Progenitor cell of endocrine pancreas (in vitro differentiated cells): Measurements from ENCODE around the gene GANC. TPM values are rescaled to one million over a fixed set of nuclear protein-coding genes. Genes with fewer than 3 reads are reported as not detected.
"Not testable (repeated sequence)": the region's sequence is repeated elsewhere in the genome, so short reads cannot be mapped to it uniquely, and the experiment has no call there.

ENCODE experiments used
- DNase-seq: peaks from one replicate; pipeline ENCODE4 v3.0.0; 2021; ENCODE audit warnings: low spot score; ENCODE audit not compliant: unreplicated experiment
- H3K27ac Mint-ChIP-seq: 2 replicates; pipeline ENCODE4 v1.8.0; 2021; ENCODE audit warnings: mild to moderate bottlenecking, moderate library complexity, mixed read lengths
- H3K27me3 Mint-ChIP-seq: 2 replicates; pipeline ENCODE4 v1.8.0; 2021; ENCODE audit warnings: mixed read lengths
- H3K36me3 Mint-ChIP-seq: 2 replicates; pipeline ENCODE4 v1.8.0; 2022; ENCODE audit warnings: mixed read lengths; ENCODE audit not compliant: insufficient read depth
- H3K4me1 Mint-ChIP-seq: 2 replicates; pipeline ENCODE4 v1.8.0; 2021; ENCODE audit warnings: low read depth, mixed read lengths
- H3K4me3 Mint-ChIP-seq: 2 replicates; pipeline ENCODE4 v1.8.0; 2021; ENCODE audit warnings: low read depth, mild to moderate bottlenecking, moderate library complexity, mixed read lengths
- H3K9me3 Mint-ChIP-seq: 2 replicates; pipeline ENCODE4 v1.8.0; 2021; ENCODE audit warnings: low read depth, mixed read lengths
- CTCF ChIP-seq: fragments of 200-600 bp; sonication (generic); IDR thresholded peaks from one replicate; pipeline ENCODE4 v1.5.0; 2021; ENCODE audit warnings: antibody characterized with exemption, mild to moderate bottlenecking; ENCODE audit not compliant: unreplicated experiment
- total RNA-seq: library from RNA; stranded (reverse); gene quantifications from 2 replicates; pipeline ENCODE4 v1.2.1, GENCODE V29; 2021

The GANC gene
- total RNA-seq, 1 donor from 2014 or later = 20.6 TPM

GRCh38 chr15:42287931-42288330 is 14.9 kb downstream of the GANC start:
- no peaks in the 10 kb centered on the region for H3K9me3 Mint-ChIP-seq
- no peaks in the 10 kb centered on the region for H3K27me3 Mint-ChIP-seq
- H3K36me3 Mint-ChIP-seq = no peaks in the 10 kb centered on the region
- no peak overlapping the region for H3K4me3 Mint-ChIP-seq
- no peak overlapping the region for H3K27ac Mint-ChIP-seq
- H3K4me1 Mint-ChIP-seq = peaks cover 9% of the 10 kb centered on the region
- no peak for DNase-seq
- no peak for TF ChIP-seq CTCF

- no peak for TF ChIP-seq CTCF
- H3K27me3 Mint-ChIP-seq = no peaks in the 10 kb centered on the region
These were observed 16.2 kb downstream of the GANC start for GRCh38 chr15:42289166-42289565.

GRCh38 chr15:42301004-42301403 is 28.0 kb downstream of the GANC start:
- H3K27ac Mint-ChIP-seq, DNase-seq, H3K4me1 Mint-ChIP-seq, H3K4me3 Mint-ChIP-seq, H3K27me3 Mint-ChIP-seq: not testable (repeated sequence)
- H3K36me3 Mint-ChIP-seq = peaks cover 24% of the 10 kb centered on the region
- peaks cover 35% of the 10 kb centered on the region for H3K9me3 Mint-ChIP-seq

More at GRCh38 chr15:42289166-42289565, 16.2 kb downstream of the GANC start:
- Mint-ChIP-seq H3K4me1 (peaks cover 12% of the 10 kb centered on the region), H3K9me3 (no peaks in the 10 kb centered on the region), H3K27ac (no peak overlapping the region), H3K36me3 (no peaks in the 10 kb centered on the region), H3K4me3 (no peak overlapping the region)
- no peak for DNase-seq

GRCh38 chr15:42306681-42307080 is 33.7 kb downstream of the GANC start:
- Mint-ChIP-seq H3K9me3 (peaks cover 20% of the 10 kb centered on the region), H3K4me3 (no peak overlapping the region), H3K4me1 (no peaks in the 10 kb centered on the region), H3K27ac (no peak overlapping the region), H3K27me3 (no peaks in the 10 kb centered on the region), H3K36me3 (peaks cover 3% of the 10 kb centered on the region)
- no peak for TF ChIP-seq CTCF
- no peak for DNase-seq

GRCh38 chr15:42313463-42313862 is 40.5 kb downstream of the GANC start:
- TF ChIP-seq CTCF = no peak
- H3K27ac Mint-ChIP-seq = no peak overlapping the region
- DNase-seq = no peak
- H3K27me3 Mint-ChIP-seq = no peaks in the 10 kb centered on the region
- H3K4me3 Mint-ChIP-seq = no peak overlapping the region
- H3K36me3 Mint-ChIP-seq = no peaks in the 10 kb centered on the region
- no peaks in the 10 kb centered on the region for H3K9me3 Mint-ChIP-seq
- H3K4me1 Mint-ChIP-seq = no peaks in the 10 kb centered on the region

GRCh38 chr15:42314818-42315217 is 41.8 kb downstream of the GANC start:
- Mint-ChIP-seq H3K36me3 (no peaks in the 10 kb centered on the region), H3K27ac (no peak overlapping the region), H3K4me1 (no peaks in the 10 kb centered on the region), H3K4me3 (no peak overlapping the region), H3K27me3 (no peaks in the 10 kb centered on the region), H3K9me3 (no peaks in the 10 kb centered on the region)
- DNase-seq = no peak
- no peak for TF ChIP-seq CTCF
